Astrocyte (in vitro differentiated cells and primary cell): Measurements from ENCODE around the gene NEBL.

ENCODE experiments used
- CTCF ChIP-seq: IDR thresholded peaks from 2 replicates; pipeline ENCODE4 v1.5.1; 2011; ENCODE audit warnings: low read depth, mild to moderate bottlenecking, inconsistent platforms, low read length, moderate library complexity; ENCODE audit not compliant: insufficient read depth
- EZH2 ChIP-seq: IDR thresholded peaks from 2 replicates; pipeline ENCODE4 v1.6.1; 2012; ENCODE audit warnings: mild to moderate bottlenecking, low read length, inconsistent platforms; ENCODE audit not compliant: insufficient read depth

GRCh38 chr10:20890009-20890408, 7.1 kb downstream of the NEBL start:
- no peak for TF ChIP-seq CTCF
- no peak for TF ChIP-seq EZH2
